ENCODE results near the gene ZNF334.

DNA sequence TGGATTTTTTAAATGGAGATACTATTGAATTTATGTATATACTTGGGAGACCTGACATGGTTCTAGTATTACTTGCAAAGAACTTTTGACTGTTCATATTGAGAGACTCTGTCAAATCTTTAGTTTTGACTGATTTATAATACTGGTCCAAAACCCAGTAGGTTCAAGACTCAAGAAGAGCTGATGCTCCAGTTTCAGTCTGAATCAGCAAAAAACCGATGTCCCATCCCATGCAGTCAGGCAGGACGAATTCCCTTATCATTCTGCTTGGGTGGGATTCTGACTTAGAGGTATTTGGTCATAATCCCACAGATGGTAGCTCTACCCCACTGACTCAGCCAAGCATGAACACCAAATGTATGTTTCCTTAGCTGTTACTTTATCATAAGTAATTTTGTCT, 29.5 kb downstream of the ZNF334 start:
- TF ChIP-seq, protein P1, sequence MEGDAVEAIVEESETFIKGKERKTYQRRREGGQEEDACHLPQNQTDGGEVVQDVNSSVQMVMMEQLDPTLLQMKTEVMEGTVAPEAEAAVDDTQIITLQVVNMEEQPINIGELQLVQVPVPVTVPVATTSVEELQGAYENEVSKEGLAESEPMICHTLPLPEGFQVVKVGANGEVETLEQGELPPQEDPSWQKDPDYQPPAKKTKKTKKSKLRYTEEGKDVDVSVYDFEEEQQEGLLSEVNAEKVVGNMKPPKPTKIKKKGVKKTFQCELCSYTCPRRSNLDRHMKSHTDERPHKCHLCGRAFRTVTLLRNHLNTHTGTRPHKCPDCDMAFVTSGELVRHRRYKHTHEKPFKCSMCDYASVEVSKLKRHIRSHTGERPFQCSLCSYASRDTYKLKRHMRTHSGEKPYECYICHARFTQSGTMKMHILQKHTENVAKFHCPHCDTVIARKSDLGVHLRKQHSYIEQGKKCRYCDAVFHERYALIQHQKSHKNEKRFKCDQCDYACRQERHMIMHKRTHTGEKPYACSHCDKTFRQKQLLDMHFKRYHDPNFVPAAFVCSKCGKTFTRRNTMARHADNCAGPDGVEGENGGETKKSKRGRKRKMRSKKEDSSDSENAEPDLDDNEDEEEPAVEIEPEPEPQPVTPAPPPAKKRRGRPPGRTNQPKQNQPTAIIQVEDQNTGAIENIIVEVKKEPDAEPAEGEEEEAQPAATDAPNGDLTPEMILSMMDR (conservative IDR thresholded peaks at IDR 0.05), result no peak
- TF ChIP-seq ZFX (IDR thresholded peaks at IDR 0.05), result no peak
